ENCODE measurements around the gene PNPLA3.

Gene PNPLA3

GRCh38 chr22:43994416-43994815, 70.8 kb downstream of the PNPLA3 start:
- DNase-seq = no peak

DNA sequence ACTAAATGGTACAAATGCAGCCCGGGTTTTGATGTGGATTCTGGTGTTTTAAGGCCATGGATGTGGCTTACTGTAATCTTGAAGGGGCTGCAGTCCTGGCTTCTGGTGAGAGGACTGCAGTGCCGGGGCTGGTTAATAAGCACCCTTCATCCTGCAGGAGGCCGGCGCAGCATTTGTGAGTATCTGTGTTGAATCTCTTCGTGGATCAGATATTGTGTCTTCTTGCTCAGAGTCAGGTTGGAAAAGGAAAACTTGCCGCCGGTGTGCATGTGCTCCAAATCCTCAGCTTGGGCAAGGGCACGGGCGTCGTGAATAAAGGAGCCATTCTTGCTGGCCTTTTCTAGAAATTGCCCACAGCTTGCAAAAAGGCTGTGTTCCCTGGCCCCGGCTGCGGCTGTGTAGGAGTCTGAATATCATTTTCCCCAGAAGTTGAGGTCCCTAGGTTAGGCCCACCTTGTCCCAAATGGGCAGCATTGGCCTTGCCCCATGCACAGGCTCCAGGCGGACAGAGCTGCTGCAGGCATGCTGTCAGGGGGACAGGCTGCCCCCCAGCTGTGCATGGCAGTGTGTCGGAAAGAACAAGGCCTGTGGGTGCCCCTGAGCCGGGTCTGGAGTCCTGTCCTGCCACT, 71.6 kb downstream of the PNPLA3 start:
- DNase-seq = no peak

GRCh38 chr22:43995798-43996169, 72.2 kb downstream of the PNPLA3 start:
- DNase-seq = no peak

GRCh38 chr22:43996170-43996980, 72.8 kb downstream of the PNPLA3 start:
- DNase-seq = peak; percentile 69

GRCh38 chr22:43996981-43997265, 73.3 kb downstream of the PNPLA3 start:
- no peak for DNase-seq

Data from hematopoietic multipotent progenitor cell treated with erythropoietin and hydrocortisone succinate and interleukin-3 and kit ligand, for 6 days (in vitro differentiated cells).